Nephron (organoid): ENCODE data around the gene RYR3.

Experiments
- H3K27ac Mint-ChIP-seq, 3 experiments: 2 replicates each; pipeline ENCODE4 v1.8.0; 2020; ENCODE audit warnings: mixed read lengths in 3 of 3, mild to moderate bottlenecking in 2 of 3, moderate library complexity in 1 of 3
- H3K27me3 Mint-ChIP-seq: 2 replicates; pipeline ENCODE4 v1.8.0; 2021; ENCODE audit warnings: low read depth, mild to moderate bottlenecking, moderate library complexity, mixed read lengths
- H3K36me3 Mint-ChIP-seq: 2 replicates; pipeline ENCODE4 v1.8.0; 2020; ENCODE audit warnings: low read depth, mixed read lengths
- H3K4me1 Mint-ChIP-seq: 2 replicates; pipeline ENCODE4 v1.8.0; 2020; ENCODE audit warnings: mixed read lengths
- H3K4me3 Mint-ChIP-seq, 3 experiments: 2 replicates each; pipeline ENCODE4 v1.8.0; 2020; ENCODE audit warnings: mild to moderate bottlenecking in 3 of 3, mixed read lengths in 3 of 3, moderate library complexity in 2 of 3
- H3K9me3 Mint-ChIP-seq: 2 replicates; pipeline ENCODE4 v1.8.0; 2020; ENCODE audit warnings: mixed read lengths
- CTCF ChIP-seq, 3 experiments: fragments of 200-600 bp; sonication (generic); IDR thresholded peaks; one replicate each; pipeline ENCODE4 v1.5.0; 2021; ENCODE audit warnings: antibody characterized with exemption in 3 of 3; ENCODE audit not compliant: unreplicated experiment in 3 of 3

Gene RYR3

GRCh38 chr15:33864360-33865075, 553.8 kb downstream of the RYR3 start:
- TF ChIP-seq CTCF (IDR thresholded peaks at IDR 0.05; ENCODE audit: unreplicated experiment in 3 of 3) = no peak
- H3K36me3 Mint-ChIP-seq = no peaks in the 10 kb centered on the region

GRCh38 chr15:33865416-33865815, 554.6 kb downstream of the RYR3 start:
- no peak overlapping the region for H3K27ac Mint-ChIP-seq
- peaks cover 6% of the 10 kb centered on the region for H3K4me1 Mint-ChIP-seq
- H3K27me3 Mint-ChIP-seq = no peaks in the 10 kb centered on the region
- no peaks in the 10 kb centered on the region for H3K36me3 Mint-ChIP-seq
- TF ChIP-seq CTCF (IDR thresholded peaks at IDR 0.05; ENCODE audit: unreplicated experiment in 3 of 3) = no peak
- no peak overlapping the region for H3K4me3 Mint-ChIP-seq
- H3K9me3 Mint-ChIP-seq = no peaks in the 10 kb centered on the region

More at GRCh38 chr15:33864360-33865075, 553.8 kb downstream of the RYR3 start:
- no peak overlapping the region for H3K27ac Mint-ChIP-seq
- no peaks in the 10 kb centered on the region for H3K9me3 Mint-ChIP-seq
- H3K4me3 Mint-ChIP-seq = no peak overlapping the region
- H3K4me1 Mint-ChIP-seq = peaks cover 6% of the 10 kb centered on the region
- no peaks in the 10 kb centered on the region for H3K27me3 Mint-ChIP-seq

DNA sequence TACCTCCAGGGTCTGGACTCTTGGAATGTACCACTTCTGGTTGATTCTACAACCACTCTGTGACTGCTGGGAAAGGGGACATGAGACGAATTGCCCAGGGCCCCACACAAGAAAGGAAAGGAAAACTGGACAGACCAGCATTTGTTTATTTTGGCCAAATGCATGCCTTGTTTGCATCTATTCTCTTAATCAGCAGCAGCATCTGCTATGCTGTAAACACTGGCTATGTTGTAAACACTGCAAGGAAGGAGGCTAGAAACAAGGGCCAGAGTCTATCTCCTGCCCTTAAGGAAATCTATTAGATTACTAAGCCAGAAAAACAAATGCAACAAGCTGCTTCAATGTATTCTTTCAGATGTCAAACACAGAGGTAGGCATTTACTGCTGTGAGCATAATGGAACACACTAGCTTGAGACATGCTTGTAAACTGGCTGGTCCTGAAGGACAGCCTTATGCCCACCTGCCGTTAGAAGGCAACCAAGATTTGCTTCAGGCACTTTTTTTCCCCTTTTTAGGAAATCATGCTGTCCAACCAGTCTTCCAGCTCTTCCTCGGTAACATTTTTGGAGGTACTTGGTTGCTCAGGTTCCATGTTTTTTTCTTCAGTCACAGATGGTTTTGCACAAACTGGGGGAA, 555.5 kb downstream of the RYR3 start:
- H3K4me1 Mint-ChIP-seq = peaks cover 6% of the 10 kb centered on the region
- no peak overlapping the region for H3K4me3 Mint-ChIP-seq
- H3K9me3 Mint-ChIP-seq = no peaks in the 10 kb centered on the region
- no peaks in the 10 kb centered on the region for H3K27me3 Mint-ChIP-seq
- no peak for TF ChIP-seq CTCF (IDR thresholded peaks at IDR 0.05; ENCODE audit: unreplicated experiment in 3 of 3)
- no peak overlapping the region for H3K27ac Mint-ChIP-seq
- H3K36me3 Mint-ChIP-seq = no peaks in the 10 kb centered on the region

GRCh38 chr15:33871980-33872379, 561.2 kb downstream of the RYR3 start:
- no peaks in the 10 kb centered on the region for H3K9me3 Mint-ChIP-seq
- peaks cover 6% of the 10 kb centered on the region for H3K4me1 Mint-ChIP-seq
- H3K4me3 Mint-ChIP-seq = no peak overlapping the region
- no peak overlapping the region for H3K27ac Mint-ChIP-seq
- H3K36me3 Mint-ChIP-seq = no peaks in the 10 kb centered on the region
- TF ChIP-seq CTCF (IDR thresholded peaks at IDR 0.05; ENCODE audit: unreplicated experiment in 3 of 3) = no peak
- H3K27me3 Mint-ChIP-seq = no peaks in the 10 kb centered on the region

- H3K4me3 Mint-ChIP-seq = no peak overlapping the region
- no peak for TF ChIP-seq CTCF (IDR thresholded peaks at IDR 0.05; ENCODE audit: unreplicated experiment in 3 of 3)
- no peak overlapping the region for H3K27ac Mint-ChIP-seq
- peaks cover 6% of the 10 kb centered on the region for H3K4me1 Mint-ChIP-seq
- no peaks in the 10 kb centered on the region for H3K9me3 Mint-ChIP-seq
- no peaks in the 10 kb centered on the region for H3K27me3 Mint-ChIP-seq
- no peaks in the 10 kb centered on the region for H3K36me3 Mint-ChIP-seq
These were observed 561.8 kb downstream of the RYR3 start for GRCh38 chr15:33872416-33873106.
